OCI-LY1 (cell line): ENCODE results near the gene MVB12B.

ENCODE experiments used
- EZH2 ChIP-seq: fragments of 200-600 bp; sonication (generic), shearing (Covaris generic); IDR thresholded peaks from 2 replicates; pipeline ENCODE4 v1.8.0; 2017; ENCODE audit warnings: borderline replicate concordance, mixed run types, mild to moderate bottlenecking, antibody characterized with exemption, low read length, moderate library complexity, mixed read lengths
- TF ChIP-seq, protein P1 (sequence below): fragments of 200-600 bp; sonication (generic), shearing (Covaris generic); IDR thresholded peaks from 2 replicates; pipeline ENCODE4 v1.5.1; 2017; ENCODE audit warnings: mild to moderate bottlenecking, antibody characterized with exemption, low read length, moderate library complexity, mixed read lengths

DNA sequence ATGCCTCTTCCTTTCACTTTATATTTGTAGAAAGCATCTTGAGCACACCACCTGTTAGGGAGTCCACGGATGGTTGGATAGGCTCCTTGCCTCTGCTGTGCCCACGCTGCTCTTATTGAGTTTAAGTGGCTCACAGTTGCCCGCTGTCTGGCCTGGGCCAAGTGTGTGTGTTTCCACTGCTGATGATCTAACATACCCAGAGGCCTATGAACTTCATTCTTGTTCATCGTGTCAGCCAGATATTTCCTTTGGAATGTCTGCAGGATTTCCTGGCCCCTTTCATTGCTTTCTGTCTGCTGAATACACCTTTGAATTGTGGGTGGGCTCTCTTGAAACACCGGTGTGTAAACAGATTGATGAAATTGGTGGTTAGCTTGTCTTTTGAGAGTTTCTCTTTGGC, 46.6 kb downstream of the MVB12B start:
- TF ChIP-seq, protein P1, sequence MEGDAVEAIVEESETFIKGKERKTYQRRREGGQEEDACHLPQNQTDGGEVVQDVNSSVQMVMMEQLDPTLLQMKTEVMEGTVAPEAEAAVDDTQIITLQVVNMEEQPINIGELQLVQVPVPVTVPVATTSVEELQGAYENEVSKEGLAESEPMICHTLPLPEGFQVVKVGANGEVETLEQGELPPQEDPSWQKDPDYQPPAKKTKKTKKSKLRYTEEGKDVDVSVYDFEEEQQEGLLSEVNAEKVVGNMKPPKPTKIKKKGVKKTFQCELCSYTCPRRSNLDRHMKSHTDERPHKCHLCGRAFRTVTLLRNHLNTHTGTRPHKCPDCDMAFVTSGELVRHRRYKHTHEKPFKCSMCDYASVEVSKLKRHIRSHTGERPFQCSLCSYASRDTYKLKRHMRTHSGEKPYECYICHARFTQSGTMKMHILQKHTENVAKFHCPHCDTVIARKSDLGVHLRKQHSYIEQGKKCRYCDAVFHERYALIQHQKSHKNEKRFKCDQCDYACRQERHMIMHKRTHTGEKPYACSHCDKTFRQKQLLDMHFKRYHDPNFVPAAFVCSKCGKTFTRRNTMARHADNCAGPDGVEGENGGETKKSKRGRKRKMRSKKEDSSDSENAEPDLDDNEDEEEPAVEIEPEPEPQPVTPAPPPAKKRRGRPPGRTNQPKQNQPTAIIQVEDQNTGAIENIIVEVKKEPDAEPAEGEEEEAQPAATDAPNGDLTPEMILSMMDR: no peak
- TF ChIP-seq EZH2: no peak
